ENCODE results near the gene ZNF280C.

The ZNF280C gene

DNA sequence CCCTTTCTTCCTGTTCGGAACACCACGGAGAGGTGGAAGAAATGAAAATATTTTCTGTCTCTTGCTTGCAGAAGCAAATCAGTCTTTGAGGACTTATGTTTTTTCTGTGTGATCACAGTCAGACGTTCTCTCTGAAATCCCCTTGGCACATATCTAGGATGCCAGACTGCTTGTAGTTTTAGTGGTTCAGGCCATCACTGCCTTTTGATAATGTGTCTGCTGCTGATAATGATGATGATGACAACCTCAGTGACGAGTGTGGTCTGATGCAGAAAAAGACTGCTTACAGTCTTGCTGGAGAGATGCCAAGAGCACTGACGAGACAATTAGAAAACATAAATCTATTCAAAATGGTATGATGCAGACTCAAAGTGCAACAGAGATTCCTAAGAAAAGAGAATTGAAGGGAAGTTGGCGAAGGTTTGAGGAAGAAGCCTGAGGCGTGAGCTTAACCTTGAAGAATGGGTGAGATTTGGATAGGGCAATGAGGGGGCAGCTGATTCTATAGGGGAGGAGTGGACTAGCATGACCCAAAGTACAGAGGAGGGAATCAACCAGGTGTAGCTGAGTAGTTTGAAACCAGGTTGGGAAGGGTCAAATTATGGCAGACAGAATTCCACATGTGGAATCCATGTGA, 89.0 kb downstream of the ZNF280C start:
- TF ChIP-seq, protein P1, sequence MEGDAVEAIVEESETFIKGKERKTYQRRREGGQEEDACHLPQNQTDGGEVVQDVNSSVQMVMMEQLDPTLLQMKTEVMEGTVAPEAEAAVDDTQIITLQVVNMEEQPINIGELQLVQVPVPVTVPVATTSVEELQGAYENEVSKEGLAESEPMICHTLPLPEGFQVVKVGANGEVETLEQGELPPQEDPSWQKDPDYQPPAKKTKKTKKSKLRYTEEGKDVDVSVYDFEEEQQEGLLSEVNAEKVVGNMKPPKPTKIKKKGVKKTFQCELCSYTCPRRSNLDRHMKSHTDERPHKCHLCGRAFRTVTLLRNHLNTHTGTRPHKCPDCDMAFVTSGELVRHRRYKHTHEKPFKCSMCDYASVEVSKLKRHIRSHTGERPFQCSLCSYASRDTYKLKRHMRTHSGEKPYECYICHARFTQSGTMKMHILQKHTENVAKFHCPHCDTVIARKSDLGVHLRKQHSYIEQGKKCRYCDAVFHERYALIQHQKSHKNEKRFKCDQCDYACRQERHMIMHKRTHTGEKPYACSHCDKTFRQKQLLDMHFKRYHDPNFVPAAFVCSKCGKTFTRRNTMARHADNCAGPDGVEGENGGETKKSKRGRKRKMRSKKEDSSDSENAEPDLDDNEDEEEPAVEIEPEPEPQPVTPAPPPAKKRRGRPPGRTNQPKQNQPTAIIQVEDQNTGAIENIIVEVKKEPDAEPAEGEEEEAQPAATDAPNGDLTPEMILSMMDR (IDR thresholded peaks at IDR 0.05) = no peak

DNA sequence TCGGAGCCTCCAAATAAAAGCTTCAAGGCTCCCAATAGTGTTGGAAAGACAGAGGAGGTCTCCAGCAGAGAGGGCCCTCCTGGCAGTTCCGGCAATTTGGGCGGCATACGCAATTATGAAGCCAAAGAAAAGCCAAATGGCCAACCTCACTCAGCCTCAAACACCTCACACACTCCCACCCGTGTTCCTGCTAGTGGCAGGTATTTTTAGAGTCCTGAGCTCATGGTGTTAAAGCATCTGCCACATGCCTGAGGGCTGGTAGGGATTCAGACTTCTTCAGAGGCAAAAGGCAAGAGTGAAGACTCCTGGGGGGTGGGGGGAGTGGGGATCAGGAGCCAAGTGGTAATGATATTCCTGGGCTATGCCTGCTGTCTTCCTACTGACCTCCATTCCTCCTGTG, 89.5 kb downstream of the ZNF280C start:
- TF ChIP-seq, protein P1 (IDR thresholded peaks at IDR 0.05) = no peak

DNA sequence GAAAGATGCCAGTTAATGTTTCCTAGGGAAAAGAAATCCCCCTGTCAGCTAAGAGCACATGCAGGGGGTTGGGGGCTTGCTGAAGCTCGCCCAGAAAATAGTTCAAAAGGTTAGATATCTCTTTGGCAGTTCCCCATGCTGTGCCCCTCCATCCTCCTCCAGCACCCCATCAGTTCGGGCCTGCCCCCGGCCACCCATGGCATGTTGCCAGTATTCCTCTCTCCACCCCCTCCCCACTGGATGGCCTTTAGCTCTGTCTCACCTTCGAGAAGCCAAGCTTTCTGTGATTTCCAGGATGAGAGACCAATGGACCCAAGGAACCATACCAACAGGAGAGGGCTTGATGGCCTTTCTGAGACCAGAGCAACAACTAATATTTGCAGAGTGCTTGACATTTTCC, 91.8 kb downstream of the ZNF280C start:
- TF ChIP-seq, protein P1 (IDR thresholded peaks at IDR 0.05) = no peak

DNA sequence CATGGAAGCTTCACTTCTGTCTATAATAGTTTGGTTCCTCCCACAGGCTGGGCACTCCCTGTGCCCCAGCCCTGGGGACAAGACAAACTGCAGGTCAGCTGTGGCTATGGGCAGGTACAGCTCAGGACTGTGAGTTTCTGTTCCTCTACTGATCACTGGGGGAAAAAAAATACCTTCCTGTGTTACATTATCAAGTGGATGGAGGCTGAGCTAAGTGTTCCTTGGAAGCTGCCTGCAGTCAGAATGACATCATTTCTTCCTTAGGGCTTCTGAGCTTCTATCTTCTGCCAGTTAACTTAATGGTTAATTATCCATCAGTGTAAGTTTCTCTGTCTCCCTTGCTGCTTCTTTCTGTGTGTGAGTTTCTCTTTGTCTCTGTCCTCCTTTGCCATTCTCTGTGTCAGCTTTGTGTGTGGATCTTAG, 92.3 kb downstream of the ZNF280C start:
- TF ChIP-seq, protein P1 (IDR thresholded peaks at IDR 0.05) = no peak

- TF ChIP-seq, protein P1 (IDR thresholded peaks at IDR 0.05) = no peak
Observed at GRCh38 chrX:130174937-130175336, 93.8 kb downstream of the ZNF280C start.

GRCh38 chrX:130174045-130174704, 94.5 kb downstream of the ZNF280C start:
- TF ChIP-seq, protein P1 (IDR thresholded peaks at IDR 0.05) = no peak

DNA sequence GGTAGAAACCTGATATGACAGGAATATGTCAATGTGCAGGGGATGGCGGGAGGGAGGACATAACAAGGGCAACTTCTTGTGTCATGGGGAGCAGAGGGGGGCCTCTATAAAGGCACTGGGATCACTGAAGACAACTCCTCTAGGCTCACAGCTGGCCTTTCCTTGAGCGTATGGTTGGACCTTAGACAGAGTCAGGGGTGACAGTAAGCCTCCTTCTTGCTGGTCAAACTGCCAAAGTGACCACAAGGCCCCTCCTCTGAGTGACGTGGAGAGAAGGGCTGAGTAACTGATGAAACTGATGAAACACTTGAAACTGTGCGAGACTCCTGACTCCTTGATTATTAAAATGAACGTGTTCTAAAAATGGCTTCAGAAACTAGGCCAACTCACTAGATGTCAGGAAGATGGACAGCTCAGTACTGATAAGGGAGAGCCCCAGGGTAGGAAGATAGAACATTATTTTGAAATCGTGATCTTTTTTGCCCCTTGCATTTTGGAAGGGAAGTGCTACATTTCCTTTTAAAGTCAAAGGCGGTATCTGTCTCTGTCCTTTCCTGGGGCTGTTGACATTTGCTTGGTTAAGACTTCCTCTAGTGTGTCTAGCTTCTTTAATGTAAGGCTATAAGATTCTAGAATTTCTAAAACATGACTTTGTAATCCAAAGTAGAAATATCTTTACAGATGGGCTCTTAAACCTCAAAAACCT, 95.4 kb downstream of the ZNF280C start:
- TF ChIP-seq, protein P1 (IDR thresholded peaks at IDR 0.05) = no peak

Data from LNCAP (cell line).